Measurements from ENCODE around the gene C2orf69.
A peak's percentile ranks its signal among the peaks of the same experiment; 100 is the strongest.

C2orf69 gene

GRCh38 chr2:199946196-199946595 lies 35.1 kb downstream of the C2orf69 start:
- DNase-seq (ENCODE audit: low read depth), result no peak
- TF ChIP-seq MAX (IDR thresholded peaks at IDR 0.05; ENCODE audit: low read depth, low read length) (no peak), POLR2A (IDR thresholded peaks at IDR 0.05; ENCODE audit: extremely low read depth, insufficient read length) (no peak), CTCF (IDR thresholded peaks at IDR 0.05; ENCODE audit: low read depth, low read length) (no peak), MYC (IDR thresholded peaks at IDR 0.05; ENCODE audit: low read depth, low read length) (no peak)
- no peak overlapping the region for H3K4me3 ChIP-seq (ENCODE audit: low read depth, low read length)

GRCh38 chr2:199946836-199947235 lies 35.7 kb downstream of the C2orf69 start:
- no peak for DNase-seq (ENCODE audit: low read depth)
- H3K4me3 ChIP-seq (ENCODE audit: low read depth, low read length), result no peak overlapping the region
- TF ChIP-seq POLR2A (IDR thresholded peaks at IDR 0.05; ENCODE audit: extremely low read depth, insufficient read length), result no peak
- no peak for TF ChIP-seq CTCF (IDR thresholded peaks at IDR 0.05; ENCODE audit: low read depth, low read length)
- TF ChIP-seq MYC (IDR thresholded peaks at IDR 0.05; ENCODE audit: low read depth, low read length), result no peak
- TF ChIP-seq MAX (IDR thresholded peaks at IDR 0.05; ENCODE audit: low read depth, low read length), result no peak

GRCh38 chr2:199950396-199950795 lies 39.3 kb downstream of the C2orf69 start:
- no peak for DNase-seq (ENCODE audit: low read depth)
- no peak for TF ChIP-seq CTCF (IDR thresholded peaks at IDR 0.05; ENCODE audit: low read depth, low read length)
- no peak for TF ChIP-seq POLR2A (IDR thresholded peaks at IDR 0.05; ENCODE audit: extremely low read depth, insufficient read length)
- no peak for TF ChIP-seq MYC (IDR thresholded peaks at IDR 0.05; ENCODE audit: low read depth, low read length)
- no peak for TF ChIP-seq MAX (IDR thresholded peaks at IDR 0.05; ENCODE audit: low read depth, low read length)
- no peak overlapping the region for H3K4me3 ChIP-seq (ENCODE audit: low read depth, low read length)

- no peak for TF ChIP-seq MAX (IDR thresholded peaks at IDR 0.05; ENCODE audit: low read depth, low read length)
- no peak for TF ChIP-seq CTCF (IDR thresholded peaks at IDR 0.05; ENCODE audit: low read depth, low read length)
- no peak for TF ChIP-seq MYC (IDR thresholded peaks at IDR 0.05; ENCODE audit: low read depth, low read length)
- no peak for TF ChIP-seq POLR2A (IDR thresholded peaks at IDR 0.05; ENCODE audit: extremely low read depth, insufficient read length)
- no peak overlapping the region for H3K4me3 ChIP-seq (ENCODE audit: low read depth, low read length)
- DNase-seq (ENCODE audit: low read depth), result no peak
Observed at GRCh38 chr2:199951023-199951422, 39.9 kb downstream of the C2orf69 start.

GRCh38 chr2:199955007-199955338 lies 43.9 kb downstream of the C2orf69 start:
- no peak for DNase-seq (ENCODE audit: low read depth)
- TF ChIP-seq CTCF (IDR thresholded peaks at IDR 0.05; ENCODE audit: low read depth, low read length), result no peak
- TF ChIP-seq MAX (IDR thresholded peaks at IDR 0.05; ENCODE audit: low read depth, low read length), result no peak
- TF ChIP-seq POLR2A (IDR thresholded peaks at IDR 0.05; ENCODE audit: extremely low read depth, insufficient read length), result no peak
- no peak for TF ChIP-seq MYC (IDR thresholded peaks at IDR 0.05; ENCODE audit: low read depth, low read length)
- H3K4me3 ChIP-seq (ENCODE audit: low read depth, low read length), result peak overlapping the region; percentile 98

Data from NB4 (cell line).